ENCODE data around the gene STK10.
A peak's percentile ranks its signal among the peaks of the same experiment; 100 is the strongest.

The STK10 gene

DNA sequence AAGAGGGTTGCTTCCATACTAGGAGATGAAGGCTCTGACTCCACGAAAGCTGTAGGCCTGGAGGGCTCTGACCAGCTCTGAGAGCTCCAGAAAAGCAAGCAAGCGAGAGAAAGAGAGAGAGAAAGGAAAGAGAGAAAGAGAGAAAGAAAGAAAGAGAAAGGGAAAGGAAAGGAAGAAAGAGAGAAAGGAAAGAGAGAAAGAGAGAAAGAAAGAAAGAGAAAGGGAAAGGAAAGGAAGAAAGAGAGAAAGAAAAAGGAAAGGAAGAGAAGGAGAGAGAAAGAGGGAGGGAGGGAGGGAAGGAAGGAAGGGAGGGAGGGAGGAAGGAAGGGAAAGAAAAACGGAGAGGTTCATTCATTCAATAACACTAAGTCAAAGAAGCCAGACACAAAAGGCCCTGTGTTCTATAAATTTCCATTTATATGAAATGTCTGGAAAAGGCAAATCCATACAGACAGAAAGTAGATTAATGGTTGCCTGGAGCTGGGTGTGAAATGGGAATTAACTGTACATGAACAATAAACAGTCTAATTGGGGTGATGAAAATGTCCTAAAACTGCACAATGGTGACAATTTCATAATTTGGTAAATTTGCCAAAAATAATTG, 1.8 kb upstream of the STK10 start:
- DNase-seq (ENCODE audit: insufficient read length, low spot score) (no peak), FAIRE-seq (no peak)

DNA sequence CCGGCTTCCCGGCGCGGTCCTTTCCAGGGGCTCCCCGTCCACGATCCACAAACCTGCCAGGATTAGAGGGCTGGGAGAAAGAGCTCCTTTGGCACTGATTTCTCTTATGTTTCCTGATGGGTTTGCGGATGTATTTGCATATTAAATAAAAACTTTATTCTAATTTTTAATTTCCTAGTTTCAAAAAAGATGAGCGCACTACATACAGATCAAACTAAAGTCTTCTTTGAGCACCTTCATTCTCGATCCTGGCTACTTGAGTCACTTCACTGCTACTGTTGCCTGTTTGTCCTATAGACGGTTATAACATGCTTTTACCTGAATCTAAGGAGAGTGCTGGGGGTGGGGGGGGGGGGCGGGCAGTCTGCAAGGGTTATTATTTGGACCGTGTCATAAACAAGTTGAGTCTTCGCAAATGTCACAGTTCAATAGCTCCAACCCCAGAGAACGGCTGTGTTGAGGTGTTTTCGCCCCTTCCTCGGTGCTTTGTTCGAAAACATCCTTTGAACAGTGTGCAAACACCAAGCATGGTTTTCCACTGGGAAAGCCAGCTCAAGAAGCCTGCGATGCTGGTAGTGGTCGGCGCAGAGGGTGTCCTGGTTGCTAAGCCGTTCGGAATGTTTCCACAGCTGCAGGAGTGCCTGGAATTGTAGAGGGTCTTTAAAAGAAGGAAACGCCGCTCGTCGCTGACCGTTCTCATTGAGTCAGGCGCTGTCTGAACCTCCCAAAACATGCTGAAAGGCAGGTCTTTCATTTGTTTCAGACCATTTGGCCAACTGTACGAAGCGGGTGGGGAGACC, 1.1 kb upstream of the STK10 start:
- no peak for DNase-seq (ENCODE audit: insufficient read length, low spot score)
- no peak for FAIRE-seq

DNA sequence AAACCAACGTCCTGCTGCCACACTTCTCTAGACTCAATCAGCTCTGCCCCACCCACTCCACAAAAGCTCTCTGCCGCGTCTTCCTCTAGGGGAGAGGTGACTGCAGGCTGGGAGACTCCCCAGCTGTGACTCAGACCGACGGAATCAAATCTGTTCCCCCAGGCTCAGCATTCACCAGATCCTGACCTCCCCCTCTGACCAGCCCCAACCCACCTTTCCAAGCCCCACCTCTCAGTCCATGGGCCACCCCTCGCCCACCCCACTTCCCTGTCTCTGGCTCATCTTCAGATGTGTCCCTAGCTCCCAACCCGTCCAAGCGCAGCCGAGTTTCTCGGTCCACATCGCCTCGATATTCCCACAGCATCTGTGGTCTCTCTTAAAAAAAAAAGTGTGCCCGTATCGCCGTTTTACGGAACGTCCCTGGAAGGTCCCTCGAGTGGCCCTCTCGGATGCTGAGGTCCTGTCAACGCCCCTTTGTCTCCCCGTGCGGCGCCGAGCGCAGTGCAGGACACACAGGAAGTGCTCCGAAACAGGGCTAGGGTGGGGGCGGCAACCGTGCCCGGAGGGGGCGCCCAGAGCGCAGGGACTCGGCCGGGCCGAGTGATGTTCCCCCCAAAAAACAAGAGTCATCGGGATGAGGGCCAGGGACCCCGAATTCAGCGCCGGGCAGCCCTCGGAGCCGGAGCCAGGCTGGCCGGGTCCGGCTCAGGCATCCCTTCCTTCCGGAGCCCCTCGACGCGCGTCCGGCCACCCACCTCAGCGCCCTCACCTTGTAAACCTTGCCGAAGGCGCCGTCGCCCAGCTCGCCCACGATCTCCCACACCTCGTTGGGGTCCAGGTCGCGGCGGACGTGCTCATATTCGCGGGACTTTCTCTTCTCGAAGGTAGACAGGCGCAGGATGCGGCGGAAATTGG, 649 bp downstream of the STK10 start:
- FAIRE-seq (no peak), DNase-seq (ENCODE audit: insufficient read length, low spot score) (peak; percentile 69)

DNA sequence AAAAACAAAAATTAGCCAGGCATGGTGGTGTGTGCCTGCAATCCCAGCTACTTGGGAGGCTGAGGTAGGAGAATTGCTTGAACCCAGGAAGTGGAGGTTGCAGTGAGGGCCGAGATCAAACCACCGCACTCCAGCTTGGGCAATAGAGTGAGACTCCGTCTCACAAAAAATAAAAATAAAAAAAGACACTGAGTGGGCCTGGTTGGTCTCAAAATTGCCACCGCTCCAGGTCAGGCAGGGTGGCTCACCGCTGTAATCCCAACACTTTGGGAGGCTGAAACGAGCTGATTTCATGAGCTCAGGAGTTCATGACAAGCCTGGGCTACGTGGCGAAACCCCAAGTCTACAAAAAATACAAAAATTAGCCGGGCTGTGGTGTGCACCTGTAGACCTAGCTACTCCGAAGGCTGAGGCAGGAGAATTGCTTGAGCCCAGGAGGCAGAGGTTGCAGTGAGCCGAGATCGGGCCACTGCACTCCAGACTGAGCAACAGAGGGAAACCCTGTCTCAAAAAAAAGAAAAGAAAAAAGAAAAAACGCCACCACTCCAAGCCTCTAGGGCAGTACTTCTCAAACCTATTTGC, 1.8 kb downstream of the STK10 start:
- no peak for FAIRE-seq
- no peak for DNase-seq (ENCODE audit: insufficient read length, low spot score)

DNA sequence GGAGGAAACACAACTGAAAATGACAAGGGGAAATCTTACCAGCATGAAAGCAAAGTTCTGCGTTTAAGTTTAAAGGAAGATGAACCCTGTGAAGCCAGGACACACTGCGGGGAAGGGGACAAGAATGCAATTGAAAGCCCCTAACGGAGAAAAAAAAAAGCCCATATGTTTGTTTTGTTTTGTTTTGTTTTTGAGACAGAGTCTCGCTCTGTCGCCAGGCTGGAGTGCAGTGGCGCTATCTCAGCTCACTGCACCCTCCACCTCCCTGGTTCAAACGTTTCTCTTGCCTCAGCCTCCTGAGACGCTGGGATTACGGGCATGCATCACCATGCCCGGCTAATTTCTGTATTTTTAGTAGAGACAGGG, 2.9 kb downstream of the STK10 start:
- FAIRE-seq: no peak

DNA sequence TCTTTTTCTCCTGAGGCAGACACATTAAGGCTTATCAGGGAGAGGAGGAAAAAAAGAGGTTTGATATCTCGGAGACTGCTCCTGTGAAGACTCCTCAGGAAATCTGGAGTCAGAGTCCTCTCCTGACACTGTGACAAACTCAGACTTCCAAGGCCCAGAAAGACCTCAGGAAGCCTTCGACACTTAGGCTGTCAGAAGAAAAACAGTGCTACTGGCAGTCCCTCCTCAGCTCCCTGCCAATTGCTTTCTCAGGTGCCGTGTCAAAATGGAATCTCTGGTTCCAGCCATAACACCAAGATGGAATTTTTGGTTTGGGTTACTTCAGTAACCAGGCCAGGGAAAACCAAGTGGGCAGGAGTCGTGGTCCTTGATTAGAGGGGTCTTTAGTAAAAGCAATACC, 4.1 kb downstream of the STK10 start:
- FAIRE-seq: no peak

More for the DNA sequence above, 2.9 kb downstream of the STK10 start:
- DNase-seq (ENCODE audit: insufficient read length, low spot score): no peak

DNA sequence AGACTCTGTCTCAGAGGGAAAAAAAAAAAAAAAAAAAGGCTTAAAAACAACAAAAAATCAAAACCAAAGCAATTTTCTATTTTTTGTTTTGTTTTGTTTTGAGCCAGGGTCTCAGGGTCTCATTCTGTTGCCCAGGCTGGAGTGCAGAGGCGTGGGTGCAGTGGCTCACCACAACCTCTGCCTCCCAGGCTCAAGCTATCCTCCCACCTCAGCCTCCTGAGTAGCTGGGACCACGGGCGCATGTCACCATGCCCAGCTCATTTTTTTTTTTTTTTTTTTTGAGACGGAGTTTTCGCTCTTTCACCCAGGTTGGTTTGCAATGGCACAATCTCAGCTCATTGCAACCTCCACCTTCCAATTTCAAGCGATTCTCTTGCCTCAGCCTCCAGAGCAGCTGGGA, 5.7 kb downstream of the STK10 start:
- FAIRE-seq: no peak
- DNase-seq (ENCODE audit: insufficient read length, low spot score): no peak

More for the DNA sequence above, 4.1 kb downstream of the STK10 start:
- DNase-seq (ENCODE audit: insufficient read length, low spot score): no peak

DNA sequence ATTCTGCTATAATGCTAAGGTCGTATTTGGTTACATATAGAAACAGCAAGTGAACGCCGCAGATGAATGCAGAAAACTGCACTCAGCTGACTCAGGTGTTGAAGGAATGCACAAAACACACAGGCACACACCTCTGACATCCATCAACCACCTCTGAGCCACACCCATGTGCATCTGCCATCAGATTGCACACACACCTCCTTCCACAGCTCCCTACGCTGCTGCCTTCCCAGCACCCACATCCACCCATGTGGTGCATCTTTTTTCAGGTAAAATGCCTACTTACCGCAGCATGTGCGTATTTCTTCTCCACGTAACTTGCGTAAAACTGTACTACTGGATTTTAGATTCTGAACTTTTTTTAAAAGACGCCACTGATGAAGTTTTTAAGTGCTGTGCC, 7.1 kb downstream of the STK10 start:
- DNase-seq (ENCODE audit: insufficient read length, low spot score) (no peak), FAIRE-seq (no peak)

DNA sequence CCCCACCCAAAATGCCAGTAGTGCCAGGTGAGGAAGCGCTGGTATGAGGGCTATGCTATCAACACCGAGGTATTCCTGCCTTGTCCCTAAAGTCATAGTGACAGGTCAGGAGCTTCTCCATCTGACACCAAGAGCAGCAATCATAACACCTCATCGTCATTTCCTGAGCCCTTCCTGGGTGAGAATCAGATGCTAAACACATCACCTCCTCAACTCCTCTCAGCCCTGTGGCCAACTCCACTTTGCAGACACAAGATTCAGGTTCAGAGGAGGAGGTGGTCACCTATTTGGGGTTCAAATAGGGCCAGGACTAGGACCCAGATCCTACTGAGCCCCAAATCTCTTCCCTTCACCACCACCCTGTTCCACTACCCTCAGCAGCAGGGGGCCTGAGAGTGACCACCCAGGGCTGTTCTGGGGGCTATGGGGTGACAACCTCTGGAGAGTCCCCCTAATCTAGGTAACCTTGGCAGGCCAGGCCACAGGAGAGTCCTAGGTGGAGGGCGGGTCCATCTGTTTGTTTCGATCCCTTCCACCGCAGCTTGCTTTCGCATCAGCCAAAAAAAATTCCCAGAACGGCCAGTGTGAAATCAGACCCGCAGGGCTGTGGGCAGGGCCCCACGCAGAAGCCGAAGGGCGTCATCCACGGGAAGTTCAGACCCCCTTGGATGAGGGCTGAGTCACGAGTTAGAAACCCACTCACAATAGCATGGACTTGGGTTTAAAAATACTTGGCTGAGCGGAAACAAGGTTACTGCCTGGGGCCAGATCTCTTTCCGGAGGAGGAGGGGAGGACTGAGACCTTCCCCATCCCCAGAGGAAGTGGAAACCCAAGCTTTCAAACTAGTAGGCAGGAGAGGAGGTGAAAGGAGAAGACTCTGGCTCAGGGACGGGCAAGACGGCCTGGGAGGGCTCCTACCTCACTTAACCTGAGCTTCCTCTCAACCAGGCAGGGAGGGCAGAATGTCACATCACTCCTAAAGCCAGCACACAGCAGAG, 8.7 kb downstream of the STK10 start:
- FAIRE-seq: no peak
- DNase-seq (ENCODE audit: insufficient read length, low spot score): peak; percentile 57

DNA sequence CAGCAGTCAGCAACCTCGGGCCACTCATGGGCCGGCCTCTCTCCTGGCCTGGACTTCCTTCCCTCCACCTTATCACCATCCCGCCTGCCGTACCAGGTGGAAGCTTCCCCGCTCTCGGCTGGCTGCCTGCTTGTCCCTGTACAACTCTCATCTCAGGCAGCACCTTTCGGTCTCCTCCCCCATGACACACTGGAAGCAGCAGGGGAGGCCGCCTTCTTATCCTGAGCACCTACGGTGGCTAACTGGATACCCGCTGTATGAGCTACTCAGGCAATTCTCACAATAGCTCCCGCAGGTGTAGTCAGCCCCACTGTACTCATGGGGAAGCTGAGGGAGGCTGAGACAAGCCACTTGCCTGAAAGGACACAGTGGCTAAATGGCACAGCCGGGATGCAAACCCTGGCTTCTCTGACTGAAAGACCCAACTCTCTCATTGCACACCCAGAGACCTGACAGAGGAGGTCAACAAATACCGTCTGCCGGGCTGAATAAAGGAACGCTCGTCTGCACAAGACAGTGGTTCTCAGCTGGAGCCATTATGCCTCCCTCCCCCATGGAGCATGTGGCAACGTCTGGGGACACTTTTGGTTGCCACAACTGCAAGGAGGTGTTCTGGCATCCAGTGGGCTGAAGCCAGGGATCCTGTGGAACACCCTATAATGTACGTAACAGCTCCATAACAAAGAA, 9.6 kb downstream of the STK10 start:
- DNase-seq (ENCODE audit: insufficient read length, low spot score): no peak
- FAIRE-seq: no peak

DNA sequence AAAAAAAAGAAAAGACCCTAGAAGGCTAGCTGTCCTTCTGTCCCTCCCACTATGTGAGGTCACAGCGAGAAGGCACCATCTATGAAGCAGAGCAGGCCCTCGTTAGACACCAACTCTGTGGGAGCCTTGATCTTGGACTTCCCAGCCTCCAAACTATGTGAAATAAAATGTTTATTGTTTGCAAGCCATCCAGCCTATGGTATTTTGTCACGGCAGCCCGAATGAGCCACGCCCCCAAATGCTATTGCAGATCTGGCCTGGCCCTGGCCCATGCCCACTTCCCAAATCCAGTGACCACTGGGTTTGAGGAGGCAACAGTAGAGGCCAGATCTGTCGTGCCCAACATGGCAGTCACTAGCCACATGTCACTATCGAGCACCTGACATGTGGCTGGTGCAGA, 10.8 kb downstream of the STK10 start:
- FAIRE-seq (no peak), DNase-seq (ENCODE audit: insufficient read length, low spot score) (no peak)

DNA sequence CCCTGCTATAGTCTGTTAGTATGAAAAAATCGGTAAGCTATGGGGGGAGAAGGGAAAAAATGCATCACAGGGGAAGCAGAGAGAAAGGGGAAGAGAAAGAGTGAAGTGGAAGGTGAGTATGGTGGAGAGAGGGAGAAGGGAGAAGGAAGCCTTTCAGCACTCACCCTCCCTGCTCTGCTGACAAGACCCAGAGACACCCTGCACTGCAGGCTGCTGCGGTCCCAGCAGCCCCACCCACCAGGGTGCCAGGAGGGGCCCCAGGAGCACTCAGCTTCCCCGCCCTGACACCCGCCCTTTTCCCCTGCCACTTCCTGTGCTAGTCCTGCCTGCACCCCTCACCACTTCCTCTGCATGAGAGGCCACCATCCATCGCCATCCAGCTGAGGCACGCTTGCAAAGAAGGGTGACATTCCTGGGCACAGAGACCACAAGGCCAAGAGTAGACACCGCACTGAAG, 12.7 kb downstream of the STK10 start:
- no peak for DNase-seq (ENCODE audit: insufficient read length, low spot score)
- FAIRE-seq: no peak

DNA sequence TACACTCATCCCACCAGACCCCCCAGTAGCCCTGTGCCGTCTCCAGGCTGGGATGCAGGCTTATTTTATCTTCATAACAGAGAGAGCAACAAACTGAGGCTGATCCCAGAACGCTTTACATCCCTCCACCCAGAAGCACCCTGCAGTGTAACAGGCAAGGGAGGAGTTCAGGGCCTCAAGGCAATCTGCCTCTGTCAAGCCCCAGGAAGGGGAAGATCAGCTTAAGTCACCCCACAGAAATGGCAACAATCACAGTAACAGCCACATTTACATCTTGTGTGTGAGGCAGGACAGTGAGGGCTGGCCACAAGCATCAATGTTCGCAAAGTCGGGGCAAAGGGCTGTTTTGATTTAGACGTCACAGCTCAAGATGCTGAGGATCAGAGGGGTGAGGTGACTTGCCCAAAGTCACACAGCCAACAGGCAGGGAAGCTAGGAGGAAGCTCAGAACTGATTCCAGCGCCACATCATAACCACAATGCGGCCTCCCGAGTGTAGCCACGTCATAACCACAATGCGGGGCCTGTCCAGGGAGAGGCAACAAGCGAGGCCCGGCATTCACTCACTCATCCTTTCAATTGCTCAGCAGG, 14.4 kb downstream of the STK10 start:
- no peak for DNase-seq (ENCODE audit: insufficient read length, low spot score)
- FAIRE-seq: no peak

DNA sequence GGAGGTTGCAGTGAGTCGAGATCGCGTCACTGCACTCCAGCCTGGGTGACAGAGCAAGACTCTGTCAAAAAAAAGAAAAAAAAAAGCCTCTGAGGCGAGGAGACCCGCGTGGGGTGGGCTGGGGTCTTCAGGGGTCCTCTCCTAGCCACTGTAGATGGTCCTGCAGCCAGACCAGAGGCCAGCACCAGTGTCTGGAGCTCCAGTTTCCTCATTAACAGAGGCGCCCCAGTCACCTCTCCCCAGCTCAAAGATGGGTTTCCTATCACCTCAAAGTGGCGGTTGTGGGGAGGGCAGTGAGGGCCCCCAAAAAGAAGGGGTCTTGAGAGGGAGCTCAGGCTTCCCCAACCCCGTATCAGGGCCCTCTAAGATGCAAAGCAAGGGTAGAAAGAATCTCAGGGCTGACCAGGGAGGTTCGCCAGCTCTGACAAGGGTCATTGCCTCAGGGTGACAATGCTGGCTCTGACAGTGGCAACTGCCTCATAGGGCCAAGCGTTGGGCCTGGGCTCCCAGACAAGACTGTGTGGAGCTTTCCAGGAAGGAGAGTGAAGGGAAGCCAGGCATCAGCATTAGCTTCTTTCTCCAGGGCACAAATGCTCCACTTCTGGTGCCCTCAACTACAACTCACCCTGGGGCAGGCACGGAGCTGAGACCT, 15.0 kb downstream of the STK10 start:
- DNase-seq (ENCODE audit: insufficient read length, low spot score) (no peak), FAIRE-seq (no peak)

DNA sequence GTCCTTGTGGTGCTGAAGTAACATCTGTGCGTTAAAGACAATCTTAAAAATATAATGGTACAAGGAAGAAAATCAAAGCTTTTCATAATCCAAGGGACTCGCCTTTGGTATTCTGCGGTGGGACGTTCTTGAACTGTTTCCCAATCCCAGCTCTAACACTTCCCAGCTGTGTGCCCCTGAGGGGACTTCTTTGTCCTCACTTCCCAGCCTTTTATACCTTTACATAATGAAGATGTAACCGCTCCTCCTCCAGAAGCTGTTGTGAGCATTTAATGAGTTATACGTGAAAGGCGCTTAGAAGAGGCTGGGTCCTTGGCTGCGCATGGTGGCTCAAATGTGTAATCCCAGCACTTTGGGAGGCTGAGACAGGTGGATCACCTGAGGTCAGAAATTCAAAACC, 16.9 kb downstream of the STK10 start:
- DNase-seq (ENCODE audit: insufficient read length, low spot score) (no peak), FAIRE-seq (no peak)

DNA sequence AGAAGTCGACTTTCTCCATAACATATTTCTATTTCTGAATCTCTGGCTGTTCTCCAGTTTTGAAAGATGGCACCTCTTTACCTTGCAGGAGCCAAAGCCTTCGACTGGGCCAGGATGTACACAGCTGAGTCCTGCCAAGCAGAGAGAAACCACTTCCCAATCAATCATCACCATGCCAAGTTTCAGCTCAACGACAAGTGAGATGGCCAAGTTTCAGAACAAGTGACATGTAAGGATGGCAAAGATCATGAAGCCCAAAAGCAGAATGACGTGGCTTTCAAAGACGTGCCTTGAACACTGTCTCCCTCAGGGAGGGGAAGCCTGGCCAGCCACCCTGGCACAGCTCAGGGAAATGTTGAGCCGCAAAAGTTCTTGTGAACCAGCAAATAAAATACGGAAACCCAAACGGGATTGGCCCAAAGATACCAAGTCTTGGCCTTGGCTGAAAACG, 17.7 kb downstream of the STK10 start:
- DNase-seq (ENCODE audit: insufficient read length, low spot score): no peak
- no peak for FAIRE-seq

DNA sequence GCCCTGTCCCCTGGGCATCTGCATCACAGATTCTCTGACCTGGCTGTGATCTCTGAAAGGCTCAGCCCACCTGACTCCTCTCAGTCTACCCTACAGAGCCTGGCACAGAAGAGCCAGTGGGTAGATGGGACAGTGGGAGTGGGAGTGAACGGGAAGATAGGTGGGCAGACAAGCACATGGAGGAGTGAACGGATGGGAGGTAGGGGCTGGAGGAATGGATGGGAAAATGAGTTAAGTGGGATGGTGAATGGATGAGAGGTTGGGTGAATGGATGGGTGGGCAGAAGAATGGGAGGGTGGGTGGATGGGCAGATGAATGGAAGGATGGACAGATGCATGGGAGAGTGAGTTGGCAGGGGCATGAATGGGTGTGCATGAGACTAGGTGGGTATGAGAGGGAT, 18.8 kb downstream of the STK10 start:
- peak; percentile 13 for FAIRE-seq

DNA sequence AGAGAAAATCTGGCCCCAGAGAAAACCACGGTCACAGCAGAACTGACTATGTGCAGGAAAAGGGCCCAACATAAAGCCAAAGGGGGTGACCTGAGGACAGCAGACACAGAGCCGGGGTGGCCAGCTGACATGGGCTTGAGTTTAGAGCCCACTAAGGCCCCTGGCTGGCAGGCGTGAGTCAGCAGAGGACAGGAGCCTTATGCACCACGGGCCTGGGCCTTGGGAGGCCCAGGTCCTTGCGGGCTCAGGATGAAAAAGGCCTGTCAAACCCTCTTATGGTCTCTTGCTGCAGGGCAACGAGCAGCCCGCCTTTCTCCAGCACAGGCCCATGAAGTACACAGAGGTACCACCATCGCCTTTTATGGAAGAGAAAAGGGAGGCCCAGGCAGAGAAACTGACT, 19.7 kb downstream of the STK10 start:
- FAIRE-seq (no peak), DNase-seq (ENCODE audit: insufficient read length, low spot score) (no peak)

More for the DNA sequence above, 18.8 kb downstream of the STK10 start:
- no peak for DNase-seq (ENCODE audit: insufficient read length, low spot score)

All from HTR-8/SVneo (cell line).